GM12878 (cell line): ENCODE measurements around the gene PPP6R2. TPM values are rescaled to one million over a fixed set of nuclear protein-coding genes. Genes with fewer than 3 reads are reported as not detected.

Experiments
- ATAC-seq: fragments of 200-7000 bp; cut with Tn5 transposase; 3 replicates; pipeline ENCODE4 v1.9.1; 2020; ENCODE audit warnings: mild to moderate bottlenecking, moderate library complexity
- BruUV-seq: library from RNA; stranded (reverse); fragments of 400-500 nt; replicated peaks from 2 replicates; lab custom pipeline; 2021; lab: Mats Ljungman, UMichigan
- CTCF ChIA-PET: fragments of 300-600 bp; sonication (Branson Sonifier 250); formaldehyde crosslinking; extraction: SDS; loops from one replicate; lab custom pipeline; 2021; ENCODE audit warnings: inconsistent platforms; lab: Yijun Ruan, JAX
- POLR2A ChIA-PET: fragments of 350-600 bp; formaldehyde crosslinking; extraction: SDS; loops from one replicate; lab custom pipeline; 2021; ENCODE audit warnings: inconsistent platforms; lab: Charles Lee
- RAD21 ChIA-PET: fragments of 300-600 bp; sonication (Branson Sonifier 250); formaldehyde crosslinking; loops from one replicate; lab custom pipeline; 2023; ENCODE audit warnings: antibody characterized with exemption; ENCODE audit not compliant: unreplicated experiment; lab: Charles Lee
- SMC1A ChIA-PET: fragments of 300-600 bp; sonication (Branson Sonifier 250); formaldehyde crosslinking; loops from one replicate; lab custom pipeline; 2023; ENCODE audit not compliant: unreplicated experiment, uncharacterized antibody; lab: Charles Lee
- DNase-seq: peaks from one replicate; pipeline ENCODE4 v3.0.0-alpha.2; 2011; ENCODE audit warnings: low read depth, low spot score
- FAIRE-seq: peaks from 3 replicates; lab custom pipeline; 2011; peaks lifted over from hg19 to GRCh38; lab: Jason Lieb, UNC
- H2AFZ ChIP-seq: 2 replicates; pipeline ENCODE4 v1.6.0; 2011; ENCODE audit warnings: low read depth, low read length, control low read depth; ENCODE audit not compliant: control insufficient read depth
- H3K27ac ChIP-seq: 2 replicates; pipeline ENCODE4 v1.5.1; 2011; ENCODE audit warnings: control low read depth; ENCODE audit not compliant: control insufficient read depth, insufficient read depth
- H3K27me3 ChIP-seq, 2 experiments: replicated peaks in 1 of 2; 2 replicates each; pipeline versions ENCODE4 v1.6.0 to v1.6.1; 2011; ENCODE audit warnings: low read length in 1 of 2; ENCODE audit not compliant: control insufficient read depth in 2 of 2, insufficient read depth in 2 of 2
- H3K36me3 ChIP-seq, 2 experiments: 2 replicates each; pipeline ENCODE4 v1.5.1; 2011; ENCODE audit warnings: low read length in 1 of 2; ENCODE audit not compliant: control insufficient read depth in 2 of 2, insufficient read depth in 2 of 2
- H3K4me1 ChIP-seq: 2 replicates; pipeline ENCODE4 v1.6.1; 2011; ENCODE audit warnings: mild to moderate bottlenecking, low read length, moderate library complexity, mixed read lengths; ENCODE audit not compliant: control insufficient read depth, insufficient read depth
- H3K4me2 ChIP-seq: 2 replicates; pipeline ENCODE4 v1.6.0; 2011; ENCODE audit warnings: control low read depth; ENCODE audit not compliant: control insufficient read depth, insufficient read depth
- H3K4me3 ChIP-seq: fragments of 200-600 bp; sonication (generic); 2 replicates; pipeline ENCODE4 v1.5.1; 2016
- H3K79me2 ChIP-seq: 2 replicates; pipeline ENCODE4 v1.6.0; 2011; ENCODE audit warnings: low read length; ENCODE audit not compliant: control insufficient read depth, insufficient read depth
- H3K9ac ChIP-seq: 2 replicates; pipeline ENCODE4 v1.8.0; 2011; ENCODE audit warnings: low read length, control low read depth, mixed read lengths; ENCODE audit not compliant: control insufficient read depth, insufficient read depth
- H3K9me3 ChIP-seq: replicated peaks from 3 replicates; pipeline ENCODE4 v1.5.1; 2011; ENCODE audit warnings: mild to moderate bottlenecking, low read length; ENCODE audit not compliant: control insufficient read depth, insufficient read depth
- H4K20me1 ChIP-seq: 2 replicates; pipeline ENCODE4 v1.6.0; 2011; ENCODE audit not compliant: control insufficient read depth, insufficient read depth
- ATF7 ChIP-seq: fragments of 450-650 bp; IDR thresholded peaks from 2 replicates; pipeline ENCODE4 v1.6.1; 2016; ENCODE audit warnings: low read depth, mild to moderate bottlenecking
- FOXM1 ChIP-seq: IDR thresholded peaks from 2 replicates; pipeline ENCODE4 v1.6.1; 2012; ENCODE audit warnings: low read depth, mild to moderate bottlenecking, inconsistent platforms, low read length, moderate library complexity
- LARP7 ChIP-seq: fragments of 450-650 bp; IDR thresholded peaks from 2 replicates; pipeline ENCODE4 v1.6.1; 2017; ENCODE audit warnings: mild to moderate bottlenecking
- SIN3A ChIP-seq: IDR thresholded peaks from 2 replicates; pipeline ENCODE4 v1.6.1; 2012; ENCODE audit warnings: low read depth, low read length, improper control_type of control experiment
- SREBF2 ChIP-seq: IDR thresholded peaks from 2 replicates; pipeline ENCODE4 v1.6.1; 2012; ENCODE audit warnings: mild to moderate bottlenecking, low read length
- WGBS: methylation state at CpG from one replicate; pipeline ENCODE4 v1.1.6; 2016; ENCODE audit warnings: low lambda C conversion rate; ENCODE audit not compliant: insufficient replicate concordance, insufficient coverage; ENCODE audit errors: missing lambda C conversion rate; 5-methylcytosine and 5-hydroxymethylcytosine counted together
- in situ Hi-C: fragments of 300-500 bp; cut with MboI; formaldehyde crosslinking; loops from 9 replicates; pipeline ENCODE4 v1.14.3; 2018; ENCODE audit warnings: mixed read lengths
- intact Hi-C: fragments of 100-400 bp; cut with micrococcal nuclease; formaldehyde crosslinking; loops from one replicate; pipeline ENCODE4 v1.14.2; 2022; ENCODE audit not compliant: unreplicated experiment
- polyA plus RNA-seq, 11 experiments: library from polyadenylated mRNA; depleted of rRNA in 4 of 11; unstranded in 6 of 11; stranded (reverse) in 5 of 11; fragments of >200 nt; fragmentation: Nextera tagmentation in 4 of 11; fragmentation: Illumina TruSeq in 1 of 11; extraction: Ambion mirVana in 4 of 11; extraction: Trizol in 1 of 11; gene quantifications; 1 replicate in 1 of 11; 2 replicates in 10 of 11; pipeline versions ENCODE4 v1.2.1 to v1.2.3, GENCODE V29; 2011 to 2016; ENCODE audit warnings: inconsistent platforms in 2 of 11, missing spikeins in 2 of 11, low read depth in 1 of 11
- total RNA-seq, 4 experiments: library from RNA; depleted of rRNA in 3 of 4; stranded (reverse); fragments of >200 nt in 3 of 4; fragmentation: Illumina TruSeq in 1 of 4; extraction: Trizol in 1 of 4; gene quantifications; 2 replicates each; pipeline versions ENCODE4 v1.2.1 to v1.2.3, GENCODE V29; 2013 to 2021
- TF ChIP-seq, protein P1 (sequence below): fragments of 450-650 bp; formaldehyde crosslinking; IDR thresholded peaks from 2 replicates; pipeline ENCODE4 v1.4.0; 2020; ENCODE audit warnings: mild to moderate bottlenecking, moderate library complexity
- TF ChIP-seq, protein P2 (sequence below): fragments of 450-650 bp; IDR thresholded peaks from 2 replicates; pipeline ENCODE4 v1.6.1; 2017; ENCODE audit warnings: mild to moderate bottlenecking, moderate library complexity

The PPP6R2 gene
- total and polyA plus RNA-seq, 10 of the 15 experiments (the other 5 are each of a cell fraction or from before 2014, with no cell fraction given): 0.29 to 52.6 (median 25.4) TPM

DNA sequence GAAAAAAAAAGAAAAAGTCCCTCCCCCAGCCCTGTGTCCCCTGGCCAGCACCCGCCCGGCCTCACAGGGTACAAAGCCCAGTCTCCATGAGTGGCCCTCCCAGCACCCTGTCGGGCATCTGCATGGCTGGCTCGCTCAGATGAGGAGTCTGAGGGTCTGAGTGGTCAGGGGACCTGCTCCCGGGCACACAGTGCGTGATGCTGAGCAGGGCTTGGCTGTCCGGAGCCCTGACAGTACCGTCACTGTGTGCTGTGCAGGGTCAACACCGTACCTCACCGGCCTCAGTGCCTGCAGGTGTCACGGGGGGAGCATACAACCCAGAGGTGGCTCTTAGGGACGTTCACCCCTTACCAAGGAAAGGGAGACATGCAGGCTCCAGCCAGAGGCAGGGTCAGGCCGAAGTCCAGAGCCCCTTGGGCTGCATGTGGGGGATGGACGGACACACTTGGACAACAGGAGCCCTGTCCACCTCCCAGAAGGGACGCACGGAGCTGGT, 32.1 kb upstream of the PPP6R2 start:
- Histone ChIP-seq H3K4me1 (peaks cover 30% of the 10 kb centered on the region), H3K79me2 (peaks cover 27% of the 10 kb centered on the region), H3K4me3 (no peak overlapping the region), H3K4me2 (no peak overlapping the region), H3K9ac (no peak overlapping the region)
- intact Hi-C loops: no loop called here
- no peak for ATAC-seq
- POLR2A ChIA-PET: no interaction called here
- TF ChIP-seq SIN3A (no peak), LARP7 (no peak), ATF7 (no peak), SREBF2 (no peak), FOXM1 (no peak)
- TF ChIP-seq, protein P1, sequence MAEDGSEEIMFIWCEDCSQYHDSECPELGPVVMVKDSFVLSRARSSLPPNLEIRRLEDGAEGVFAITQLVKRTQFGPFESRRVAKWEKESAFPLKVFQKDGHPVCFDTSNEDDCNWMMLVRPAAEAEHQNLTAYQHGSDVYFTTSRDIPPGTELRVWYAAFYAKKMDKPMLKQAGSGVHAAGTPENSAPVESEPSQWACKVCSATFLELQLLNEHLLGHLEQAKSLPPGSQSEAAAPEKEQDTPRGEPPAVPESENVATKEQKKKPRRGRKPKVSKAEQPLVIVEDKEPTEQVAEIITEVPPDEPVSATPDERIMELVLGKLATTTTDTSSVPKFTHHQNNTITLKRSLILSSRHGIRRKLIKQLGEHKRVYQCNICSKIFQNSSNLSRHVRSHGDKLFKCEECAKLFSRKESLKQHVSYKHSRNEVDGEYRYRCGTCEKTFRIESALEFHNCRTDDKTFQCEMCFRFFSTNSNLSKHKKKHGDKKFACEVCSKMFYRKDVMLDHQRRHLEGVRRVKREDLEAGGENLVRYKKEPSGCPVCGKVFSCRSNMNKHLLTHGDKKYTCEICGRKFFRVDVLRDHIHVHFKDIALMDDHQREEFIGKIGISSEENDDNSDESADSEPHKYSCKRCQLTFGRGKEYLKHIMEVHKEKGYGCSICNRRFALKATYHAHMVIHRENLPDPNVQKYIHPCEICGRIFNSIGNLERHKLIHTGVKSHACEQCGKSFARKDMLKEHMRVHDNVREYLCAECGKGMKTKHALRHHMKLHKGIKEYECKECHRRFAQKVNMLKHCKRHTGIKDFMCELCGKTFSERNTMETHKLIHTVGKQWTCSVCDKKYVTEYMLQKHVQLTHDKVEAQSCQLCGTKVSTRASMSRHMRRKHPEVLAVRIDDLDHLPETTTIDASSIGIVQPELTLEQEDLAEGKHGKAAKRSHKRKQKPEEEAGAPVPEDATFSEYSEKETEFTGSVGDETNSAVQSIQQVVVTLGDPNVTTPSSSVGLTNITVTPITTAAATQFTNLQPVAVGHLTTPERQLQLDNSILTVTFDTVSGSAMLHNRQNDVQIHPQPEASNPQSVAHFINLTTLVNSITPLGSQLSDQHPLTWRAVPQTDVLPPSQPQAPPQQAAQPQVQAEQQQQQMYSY (CRISPR knock-in tag): no peak
- TF ChIP-seq, protein P2, sequence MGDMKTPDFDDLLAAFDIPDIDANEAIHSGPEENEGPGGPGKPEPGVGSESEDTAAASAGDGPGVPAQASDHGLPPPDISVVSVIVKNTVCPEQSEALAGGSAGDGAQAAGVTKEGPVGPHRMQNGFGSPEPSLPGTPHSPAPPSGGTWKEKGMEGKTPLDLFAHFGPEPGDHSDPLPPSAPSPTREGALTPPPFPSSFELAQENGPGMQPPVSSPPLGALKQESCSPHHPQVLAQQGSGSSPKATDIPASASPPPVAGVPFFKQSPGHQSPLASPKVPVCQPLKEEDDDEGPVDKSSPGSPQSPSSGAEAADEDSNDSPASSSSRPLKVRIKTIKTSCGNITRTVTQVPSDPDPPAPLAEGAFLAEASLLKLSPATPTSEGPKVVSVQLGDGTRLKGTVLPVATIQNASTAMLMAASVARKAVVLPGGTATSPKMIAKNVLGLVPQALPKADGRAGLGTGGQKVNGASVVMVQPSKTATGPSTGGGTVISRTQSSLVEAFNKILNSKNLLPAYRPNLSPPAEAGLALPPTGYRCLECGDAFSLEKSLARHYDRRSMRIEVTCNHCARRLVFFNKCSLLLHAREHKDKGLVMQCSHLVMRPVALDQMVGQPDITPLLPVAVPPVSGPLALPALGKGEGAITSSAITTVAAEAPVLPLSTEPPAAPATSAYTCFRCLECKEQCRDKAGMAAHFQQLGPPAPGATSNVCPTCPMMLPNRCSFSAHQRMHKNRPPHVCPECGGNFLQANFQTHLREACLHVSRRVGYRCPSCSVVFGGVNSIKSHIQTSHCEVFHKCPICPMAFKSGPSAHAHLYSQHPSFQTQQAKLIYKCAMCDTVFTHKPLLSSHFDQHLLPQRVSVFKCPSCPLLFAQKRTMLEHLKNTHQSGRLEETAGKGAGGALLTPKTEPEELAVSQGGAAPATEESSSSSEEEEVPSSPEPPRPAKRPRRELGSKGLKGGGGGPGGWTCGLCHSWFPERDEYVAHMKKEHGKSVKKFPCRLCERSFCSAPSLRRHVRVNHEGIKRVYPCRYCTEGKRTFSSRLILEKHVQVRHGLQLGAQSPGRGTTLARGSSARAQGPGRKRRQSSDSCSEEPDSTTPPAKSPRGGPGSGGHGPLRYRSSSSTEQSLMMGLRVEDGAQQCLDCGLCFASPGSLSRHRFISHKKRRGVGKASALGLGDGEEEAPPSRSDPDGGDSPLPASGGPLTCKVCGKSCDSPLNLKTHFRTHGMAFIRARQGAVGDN: no peak
- TF ChIP-seq, all 136 proteins: peak for 0
- WGBS: 88% methylated on average over 11 of the region's 16 CpGs
- Histone ChIP-seq H4K20me1 (no peaks in the 10 kb centered on the region), H3K9me3 (no peaks in the 10 kb centered on the region), H3K36me3 (no peaks in the 10 kb centered on the region), H3K27ac (no peak overlapping the region), H2AFZ (no peak overlapping the region), H3K27me3 (no peaks in the 10 kb centered on the region)
- DNase-seq: no peak
- RAD21 ChIA-PET: no interaction called here
- CTCF ChIA-PET: interaction anchor here (0.8 kb wide), 1 partner anchor 15 kb away, joined by 4 read pairs; the partner anchor contains the start of gene DENND6B
- BruUV-seq: no TSS peak
- FAIRE-seq: no peak
- SMC1A ChIA-PET: no interaction called here
- in situ Hi-C loops: no loop called here
